Astrocyte (in vitro differentiated cells and primary cell): Measurements from ENCODE around the gene ARHGAP24.

Experiments
- CTCF ChIP-seq: IDR thresholded peaks from 2 replicates; pipeline ENCODE4 v1.5.1; 2011; ENCODE audit warnings: low read depth, mild to moderate bottlenecking, inconsistent platforms, low read length, moderate library complexity; ENCODE audit not compliant: insufficient read depth
- EZH2 ChIP-seq: IDR thresholded peaks from 2 replicates; pipeline ENCODE4 v1.6.1; 2012; ENCODE audit warnings: mild to moderate bottlenecking, low read length, inconsistent platforms; ENCODE audit not compliant: insufficient read depth

GRCh38 chr4:85675076-85676049 lies 200.4 kb downstream of the ARHGAP24 start:
- TF ChIP-seq CTCF, result no peak
- no peak for TF ChIP-seq EZH2
